IPS-18c (cell line): ENCODE data around the gene SLC29A2.

ENCODE experiments used
- H3K4me3 ChIP-seq: 2 replicates; pipeline ENCODE4 v1.7.0; 2013; ENCODE audit warnings: low read depth, mild to moderate bottlenecking, low read length, moderate library complexity; ENCODE audit not compliant: insufficient read depth
- H3K9me3 ChIP-seq: one replicate; pipeline ENCODE4 v1.6.1; 2013; ENCODE audit warnings: mild to moderate bottlenecking, low read length, moderate library complexity; ENCODE audit not compliant: control insufficient read depth, insufficient read depth

SLC29A2 gene

GRCh38 chr11:66371627-66372415 lies at the start of gene SLC29A2:
TSS of gene SLC29A2 (minus strand) at chr11:66371760. CDS start at chr11:66371591, 169 bp downstream.
- Histone ChIP-seq H3K4me3 (peak within 1 kb of the TSS; percentile 82), H3K9me3 (no peaks in the 10 kb centered on the region)

GRCh38 chr11:66420671-66421476 lies 49.3 kb upstream of the SLC29A2 start, which contains the start of gene NPAS4:
TSS of gene NPAS4 (plus strand) at chr11:66421035. CDS start at chr11:66421180, 145 bp downstream.
- no peaks in the 10 kb centered on the region for H3K9me3 ChIP-seq
- H3K4me3 ChIP-seq: peak within 1 kb of the TSS; percentile 45

GRCh38 chr11:66419825-66420224 lies 48.3 kb upstream of the SLC29A2 start:
- H3K4me3 ChIP-seq: peak overlapping the region; percentile 45
- H3K9me3 ChIP-seq: no peaks in the 10 kb centered on the region

GRCh38 chr11:66418986-66419308 lies 47.4 kb upstream of the SLC29A2 start:
- Histone ChIP-seq H3K9me3 (no peaks in the 10 kb centered on the region), H3K4me3 (no peak overlapping the region)

GRCh38 chr11:66418168-66418985 lies 46.8 kb upstream of the SLC29A2 start:
- no peaks in the 10 kb centered on the region for H3K9me3 ChIP-seq
- H3K4me3 ChIP-seq: no peak overlapping the region

GRCh38 chr11:66417000-66417399 lies 45.4 kb upstream of the SLC29A2 start:
- Histone ChIP-seq H3K9me3 (no peaks in the 10 kb centered on the region), H3K4me3 (no peak overlapping the region)

GRCh38 chr11:66415423-66415822 lies 43.9 kb upstream of the SLC29A2 start:
- Histone ChIP-seq H3K4me3 (no peak overlapping the region), H3K9me3 (no peaks in the 10 kb centered on the region)

GRCh38 chr11:66414120-66414934 lies 42.8 kb upstream of the SLC29A2 start:
- Histone ChIP-seq H3K9me3 (no peaks in the 10 kb centered on the region), H3K4me3 (peak overlapping the region; percentile 9; the same call in 1 of the 2 replicates)

GRCh38 chr11:66413167-66413566 lies 41.6 kb upstream of the SLC29A2 start:
- Histone ChIP-seq H3K9me3 (no peaks in the 10 kb centered on the region), H3K4me3 (no peak overlapping the region)

GRCh38 chr11:66412110-66412509 lies 40.5 kb upstream of the SLC29A2 start:
- Histone ChIP-seq H3K9me3 (no peaks in the 10 kb centered on the region), H3K4me3 (no peak overlapping the region)

- no peaks in the 10 kb centered on the region for H3K9me3 ChIP-seq
- H3K4me3 ChIP-seq: no peak overlapping the region
These were observed 39.8 kb upstream of the SLC29A2 start for GRCh38 chr11:66411323-66411722.

- H3K4me3 ChIP-seq: no peak overlapping the region
- no peaks in the 10 kb centered on the region for H3K9me3 ChIP-seq
These were observed 38.6 kb upstream of the SLC29A2 start for GRCh38 chr11:66410191-66410590.

- H3K9me3 ChIP-seq: no peaks in the 10 kb centered on the region
- H3K4me3 ChIP-seq: no peak overlapping the region
These were observed 37.7 kb upstream of the SLC29A2 start for GRCh38 chr11:66409226-66409625.

- peak overlapping the region; percentile 58; the same call in 1 of the 2 replicates for H3K4me3 ChIP-seq
These were observed 37.1 kb upstream of the SLC29A2 start for GRCh38 chr11:66408488-66409214.

GRCh38 chr11:66407651-66408050 lies 36.1 kb upstream of the SLC29A2 start:
- Histone ChIP-seq H3K9me3 (no peaks in the 10 kb centered on the region), H3K4me3 (no peak overlapping the region)

More at GRCh38 chr11:66408488-66409214, 37.1 kb upstream of the SLC29A2 start:
- no peaks in the 10 kb centered on the region for H3K9me3 ChIP-seq

GRCh38 chr11:66393954-66394353 lies 22.4 kb upstream of the SLC29A2 start:
- Histone ChIP-seq H3K9me3 (no peaks in the 10 kb centered on the region), H3K4me3 (no peak overlapping the region)
